22Rv1 (cell line): ENCODE results near the gene STAMBPL1.

Experiments used
- H3K27ac ChIP-seq: fragments of 450-650 bp; 2 replicates; pipeline ENCODE4 v1.5.1; 2017
- ZFX ChIP-seq: fragments of 450-650 bp; IDR thresholded peaks from 2 replicates; pipeline ENCODE4 v1.6.1; 2017; ENCODE audit warnings: antibody characterized with exemption, borderline replicate concordance
- TF ChIP-seq, protein P1 (sequence below): fragments of 450-650 bp; IDR thresholded peaks from 2 replicates; pipeline ENCODE4 v1.5.1; 2017; ENCODE audit warnings: mild to moderate bottlenecking

Gene STAMBPL1

DNA sequence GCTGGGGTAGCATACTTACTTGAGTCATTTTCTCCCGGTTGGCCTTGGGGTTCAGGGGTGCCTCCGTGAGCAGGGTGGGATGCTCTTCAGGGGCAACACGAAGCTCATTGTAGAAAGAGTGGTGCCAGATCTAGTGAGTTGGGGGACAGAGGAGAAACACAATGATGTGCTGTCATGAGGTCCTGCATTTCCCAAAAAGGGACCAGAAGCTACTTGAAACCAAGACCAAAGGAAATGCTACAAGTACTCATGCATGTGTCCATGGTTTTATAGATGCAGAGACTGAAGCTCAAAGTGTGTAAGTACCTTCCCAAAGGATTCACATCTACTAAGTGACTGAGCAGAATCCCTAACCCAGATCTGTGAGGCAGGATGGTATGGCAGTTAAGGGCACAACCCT is 63.7 kb downstream of the STAMBPL1 start:
- no peak for TF ChIP-seq ZFX
- TF ChIP-seq, protein P1, sequence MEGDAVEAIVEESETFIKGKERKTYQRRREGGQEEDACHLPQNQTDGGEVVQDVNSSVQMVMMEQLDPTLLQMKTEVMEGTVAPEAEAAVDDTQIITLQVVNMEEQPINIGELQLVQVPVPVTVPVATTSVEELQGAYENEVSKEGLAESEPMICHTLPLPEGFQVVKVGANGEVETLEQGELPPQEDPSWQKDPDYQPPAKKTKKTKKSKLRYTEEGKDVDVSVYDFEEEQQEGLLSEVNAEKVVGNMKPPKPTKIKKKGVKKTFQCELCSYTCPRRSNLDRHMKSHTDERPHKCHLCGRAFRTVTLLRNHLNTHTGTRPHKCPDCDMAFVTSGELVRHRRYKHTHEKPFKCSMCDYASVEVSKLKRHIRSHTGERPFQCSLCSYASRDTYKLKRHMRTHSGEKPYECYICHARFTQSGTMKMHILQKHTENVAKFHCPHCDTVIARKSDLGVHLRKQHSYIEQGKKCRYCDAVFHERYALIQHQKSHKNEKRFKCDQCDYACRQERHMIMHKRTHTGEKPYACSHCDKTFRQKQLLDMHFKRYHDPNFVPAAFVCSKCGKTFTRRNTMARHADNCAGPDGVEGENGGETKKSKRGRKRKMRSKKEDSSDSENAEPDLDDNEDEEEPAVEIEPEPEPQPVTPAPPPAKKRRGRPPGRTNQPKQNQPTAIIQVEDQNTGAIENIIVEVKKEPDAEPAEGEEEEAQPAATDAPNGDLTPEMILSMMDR, result no peak
- H3K27ac ChIP-seq, result no peak overlapping the region

DNA sequence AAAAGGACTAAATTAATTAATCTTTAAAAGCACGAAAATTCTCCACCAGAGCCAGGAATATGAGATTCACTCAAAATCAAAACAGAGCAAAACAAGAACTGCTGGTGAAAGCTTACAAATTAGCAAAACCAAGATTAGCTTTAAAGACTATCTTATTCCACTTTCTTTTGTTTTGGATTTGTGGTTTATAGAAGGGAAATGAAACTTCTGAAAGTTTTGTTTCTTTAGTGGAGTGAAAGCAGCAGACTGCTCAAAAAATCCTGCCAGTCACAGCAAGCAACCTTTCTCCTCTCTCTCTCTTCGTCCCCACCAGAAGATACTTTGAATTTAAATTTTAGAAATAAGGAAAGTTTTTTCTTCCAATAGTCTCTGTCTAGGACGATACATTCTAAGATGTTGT is 64.8 kb downstream of the STAMBPL1 start:
- H3K27ac ChIP-seq, result no peak overlapping the region
- TF ChIP-seq ZFX, result no peak
- TF ChIP-seq, protein P1, result no peak

DNA sequence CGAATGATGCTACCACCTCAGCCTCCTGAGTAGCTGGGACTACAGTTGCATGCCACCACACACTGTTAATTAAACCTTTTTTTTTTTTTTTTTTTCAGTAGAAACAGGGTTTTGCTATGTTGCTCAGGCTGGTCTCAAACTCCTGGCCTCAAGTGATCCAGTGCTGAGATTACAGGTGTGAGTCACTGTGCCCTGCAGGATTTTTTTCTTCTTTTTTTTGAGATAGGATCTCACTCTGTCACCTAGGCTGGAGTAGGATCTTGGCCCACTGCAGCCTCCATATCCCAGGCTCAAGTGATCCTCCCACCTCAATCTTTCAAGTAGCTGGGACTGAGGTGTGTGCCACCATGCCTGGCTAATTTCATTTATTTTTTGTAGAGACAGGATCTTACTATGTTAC is 66.2 kb downstream of the STAMBPL1 start:
- TF ChIP-seq, protein P1, result no peak
- no peak for TF ChIP-seq ZFX
- no peak overlapping the region for H3K27ac ChIP-seq

DNA sequence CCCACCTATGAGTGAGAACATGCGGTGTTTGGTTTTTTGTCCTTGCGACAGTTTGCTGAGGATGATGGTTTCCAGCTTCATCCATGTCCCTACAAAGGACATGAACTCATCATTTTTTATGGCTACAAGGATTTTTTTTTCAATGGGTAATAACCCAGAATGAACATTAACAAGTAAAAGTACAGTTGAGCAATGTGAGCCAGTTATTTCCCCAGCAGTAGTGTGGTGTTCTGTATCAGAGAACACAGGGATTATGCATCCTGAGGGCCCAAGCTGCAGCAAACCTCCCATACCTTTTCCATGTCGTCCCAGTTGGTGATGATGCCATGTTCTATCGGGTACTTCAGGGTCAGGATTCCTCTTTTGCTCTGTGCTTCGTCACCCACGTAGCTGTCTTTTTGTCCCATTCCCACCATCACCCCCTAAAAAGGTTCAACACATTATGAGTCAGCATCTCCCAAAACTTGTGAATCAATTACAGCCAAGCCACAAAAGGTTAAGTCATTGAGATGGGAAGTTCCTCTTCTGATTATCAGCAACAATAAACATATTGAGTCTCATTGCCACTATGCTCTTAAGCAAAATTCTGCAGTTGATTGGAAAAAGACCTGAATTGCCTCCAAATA is 67.0 kb downstream of the STAMBPL1 start:
- no peak overlapping the region for H3K27ac ChIP-seq
- no peak for TF ChIP-seq ZFX
- TF ChIP-seq, protein P1, result no peak

DNA sequence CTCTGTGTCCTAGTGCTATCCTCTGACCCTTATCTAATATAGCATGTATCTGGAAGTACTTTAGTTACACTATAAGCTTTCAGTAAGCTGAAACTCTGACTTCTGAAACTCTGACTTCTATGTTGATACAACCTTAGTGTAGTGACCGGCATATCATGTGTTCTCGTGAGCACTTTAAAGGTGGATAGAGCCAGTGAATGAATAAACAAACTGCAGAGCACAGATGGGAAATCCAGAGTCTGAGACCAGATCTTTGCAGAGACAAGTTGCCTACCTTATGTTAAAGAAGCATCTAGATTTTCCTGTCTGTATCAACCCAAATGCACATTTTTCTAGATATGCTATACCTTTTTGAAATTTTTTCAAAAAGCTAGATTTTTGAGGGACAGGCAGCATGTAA is 69.0 kb downstream of the STAMBPL1 start:
- TF ChIP-seq ZFX, result no peak
- TF ChIP-seq, protein P1, result no peak
- H3K27ac ChIP-seq, result no peak overlapping the region

DNA sequence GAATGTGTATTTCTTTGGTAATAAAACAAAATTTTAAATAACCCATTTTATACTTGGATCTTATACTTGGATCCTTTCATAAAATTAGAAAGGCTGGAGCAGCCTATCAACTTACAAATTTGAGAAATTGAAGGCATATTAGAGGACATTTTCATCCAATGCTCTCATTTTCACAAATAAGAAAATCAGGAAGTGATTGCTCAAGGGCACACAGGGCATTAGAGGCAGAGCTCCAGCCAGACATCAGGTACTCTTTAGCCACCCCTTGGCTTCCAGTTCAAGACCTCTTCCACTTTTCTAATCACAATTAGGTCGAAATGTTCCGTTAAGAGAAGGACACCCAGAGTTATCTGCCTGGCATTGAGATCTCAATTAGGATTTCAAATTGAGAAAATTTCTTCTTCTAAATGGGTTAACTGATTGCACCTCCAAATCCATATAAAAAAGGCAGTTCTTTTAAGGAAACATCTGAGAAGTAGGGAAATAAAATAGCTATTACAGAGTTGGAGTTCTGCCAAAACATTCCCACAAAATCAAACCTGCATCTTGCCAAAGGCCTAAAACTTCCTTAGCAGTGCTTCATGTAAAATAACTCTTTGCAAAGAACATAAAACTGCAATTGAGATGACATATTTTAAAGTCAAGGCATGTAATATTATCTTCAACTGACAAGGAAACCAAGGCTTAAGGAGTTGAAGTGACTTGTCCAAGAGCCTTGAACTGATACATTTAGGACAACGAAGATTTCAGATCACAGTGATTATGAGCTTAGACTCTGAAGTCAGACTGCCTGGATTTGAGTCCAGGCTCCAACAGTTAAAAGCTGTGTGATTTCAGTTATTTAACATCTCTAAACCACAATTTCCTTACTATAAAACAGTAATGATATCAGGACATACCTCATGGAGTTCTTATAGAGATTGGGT is 70.1 kb downstream of the STAMBPL1 start:
- H3K27ac ChIP-seq, result no peak overlapping the region

More for the DNA sequence above, 70.1 kb downstream of the STAMBPL1 start:
- no peak for TF ChIP-seq ZFX
- TF ChIP-seq, protein P1, result no peak
